Mesothelial cell of epicardium (in vitro differentiated cells): Measurements from ENCODE around the gene MARK1. TPM values are rescaled to one million over a fixed set of nuclear protein-coding genes. Genes with fewer than 3 reads are reported as not detected.

Experiments used
- DNase-seq, 2 experiments: peaks; one replicate each; pipeline ENCODE4 v3.0.0; 2021; ENCODE audit warnings: low spot score in 2 of 2; ENCODE audit not compliant: unreplicated experiment in 2 of 2
- H3K27ac Mint-ChIP-seq: 2 replicates; pipeline ENCODE4 v1.8.0; 2021; ENCODE audit warnings: mixed read lengths
- H3K27me3 Mint-ChIP-seq: 2 replicates; pipeline ENCODE4 v1.8.0; 2021; ENCODE audit warnings: low read depth, mixed read lengths
- H3K36me3 Mint-ChIP-seq: 2 replicates; pipeline ENCODE4 v1.8.0; 2021; ENCODE audit warnings: mixed read lengths
- H3K4me1 Mint-ChIP-seq: 2 replicates; pipeline ENCODE4 v1.8.0; 2021; ENCODE audit warnings: mixed read lengths
- H3K4me3 Mint-ChIP-seq: 2 replicates; pipeline ENCODE4 v1.8.0; 2021; ENCODE audit warnings: mild to moderate bottlenecking, moderate library complexity, mixed read lengths
- H3K9me3 Mint-ChIP-seq: 2 replicates; pipeline ENCODE4 v1.8.0; 2021; ENCODE audit warnings: mixed read lengths
- total RNA-seq: library from RNA; stranded (reverse); gene quantifications from 3 replicates; pipeline ENCODE4 v1.2.1, GENCODE V29; 2021
- TF ChIP-seq, protein P1 (sequence below): fragments of 200-600 bp; sonication (generic); IDR thresholded peaks from one replicate; pipeline ENCODE4 v1.5.0; 2021; ENCODE audit warnings: antibody characterized with exemption; ENCODE audit not compliant: unreplicated experiment

MARK1 gene
- total RNA-seq, 1 donor from 2014 or later: 11.8 TPM

DNA sequence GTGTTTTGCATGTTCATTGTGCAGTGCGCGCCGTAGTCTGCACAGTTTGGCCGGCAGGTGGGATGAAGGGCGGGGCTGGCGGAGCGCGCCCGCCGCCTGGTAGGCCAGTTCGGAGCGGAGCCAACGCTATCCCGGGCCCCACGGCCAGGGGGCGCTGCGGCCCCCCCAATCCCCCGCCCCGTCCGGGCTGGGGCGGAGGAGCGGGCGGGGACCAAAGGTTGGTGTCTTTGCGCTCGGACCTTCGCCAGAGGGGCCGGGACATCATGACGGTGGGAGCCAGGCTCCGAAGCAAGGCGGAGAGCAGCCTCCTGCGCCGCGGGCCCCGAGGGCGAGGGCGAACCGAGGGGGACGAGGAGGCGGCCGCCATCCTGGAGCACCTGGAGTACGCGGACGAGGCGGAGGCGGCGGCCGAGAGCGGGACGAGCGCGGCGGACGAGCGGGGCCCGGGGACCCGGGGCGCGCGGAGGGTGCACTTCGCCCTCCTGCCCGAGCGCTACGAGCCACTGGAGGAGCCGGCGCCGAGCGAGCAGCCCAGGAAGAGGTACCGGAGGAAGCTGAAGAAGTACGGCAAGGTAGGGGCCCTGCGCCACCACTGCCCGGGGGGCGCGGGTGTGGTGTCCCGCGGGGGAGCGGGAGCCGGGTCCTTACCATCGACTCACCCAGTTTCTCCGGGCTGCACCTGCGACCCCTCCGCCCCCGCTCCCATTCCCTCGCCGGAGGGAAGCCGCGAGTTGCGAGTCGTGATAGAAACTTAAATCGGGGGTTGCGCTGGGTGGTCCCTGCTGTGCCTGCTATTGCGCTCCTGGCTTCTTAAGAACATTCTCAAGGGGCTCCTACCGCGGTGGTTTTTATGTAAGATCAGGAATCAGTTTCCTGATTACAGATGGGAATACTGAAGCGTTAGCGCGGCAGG is 162.5 kb downstream of the MARK1 start, which contains the start of gene C1orf115:
C1orf115 (plus strand) TSS at position 224 of the 913 bp plus-strand sequence; CDS start at position 264, 40 bp downstream.
- Mint-ChIP-seq H3K9me3 (no peaks in the 10 kb centered on the region), H3K4me1 (peaks cover 4% of the 10 kb centered on the region), H3K27ac (no peak within 1 kb of the TSS), H3K4me3 (peak within 1 kb of the TSS; percentile 81), H3K36me3 (no peaks in the 10 kb centered on the region), H3K27me3 (peaks cover 40% of the 10 kb centered on the region)
- TF ChIP-seq, protein P1, sequence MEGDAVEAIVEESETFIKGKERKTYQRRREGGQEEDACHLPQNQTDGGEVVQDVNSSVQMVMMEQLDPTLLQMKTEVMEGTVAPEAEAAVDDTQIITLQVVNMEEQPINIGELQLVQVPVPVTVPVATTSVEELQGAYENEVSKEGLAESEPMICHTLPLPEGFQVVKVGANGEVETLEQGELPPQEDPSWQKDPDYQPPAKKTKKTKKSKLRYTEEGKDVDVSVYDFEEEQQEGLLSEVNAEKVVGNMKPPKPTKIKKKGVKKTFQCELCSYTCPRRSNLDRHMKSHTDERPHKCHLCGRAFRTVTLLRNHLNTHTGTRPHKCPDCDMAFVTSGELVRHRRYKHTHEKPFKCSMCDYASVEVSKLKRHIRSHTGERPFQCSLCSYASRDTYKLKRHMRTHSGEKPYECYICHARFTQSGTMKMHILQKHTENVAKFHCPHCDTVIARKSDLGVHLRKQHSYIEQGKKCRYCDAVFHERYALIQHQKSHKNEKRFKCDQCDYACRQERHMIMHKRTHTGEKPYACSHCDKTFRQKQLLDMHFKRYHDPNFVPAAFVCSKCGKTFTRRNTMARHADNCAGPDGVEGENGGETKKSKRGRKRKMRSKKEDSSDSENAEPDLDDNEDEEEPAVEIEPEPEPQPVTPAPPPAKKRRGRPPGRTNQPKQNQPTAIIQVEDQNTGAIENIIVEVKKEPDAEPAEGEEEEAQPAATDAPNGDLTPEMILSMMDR: peak; percentile 99
- peak; percentile 57 to 90 for DNase-seq

DNA sequence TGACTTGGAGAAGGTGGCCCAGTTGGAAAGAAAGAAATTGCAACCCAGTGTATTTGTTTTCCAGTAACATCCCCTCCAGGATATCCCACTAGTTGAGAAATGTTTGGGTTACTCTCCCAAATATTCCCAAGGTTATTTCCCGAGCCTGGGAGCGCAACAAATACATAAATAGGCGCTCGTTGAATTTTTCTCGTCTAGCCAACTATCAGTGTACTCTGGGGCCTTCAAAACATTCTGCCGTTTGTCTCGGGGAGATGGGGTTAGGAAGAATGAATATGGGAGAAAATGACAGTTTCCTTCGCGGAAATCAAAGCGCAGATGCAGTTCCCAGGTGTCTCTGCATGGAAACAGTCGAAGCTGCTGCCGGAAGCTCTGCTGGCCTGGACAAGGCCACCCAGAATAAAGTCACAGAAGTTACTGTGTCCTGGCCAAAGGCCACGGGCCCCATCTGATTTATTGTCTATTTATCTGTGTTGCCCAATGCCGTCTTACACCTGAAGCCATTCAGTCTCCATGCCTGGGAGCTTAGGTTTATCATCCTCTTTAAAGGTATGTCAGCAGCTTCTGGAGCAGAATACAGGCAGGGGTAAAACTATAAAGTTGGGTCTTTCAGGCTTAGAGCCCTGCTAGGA is 163.2 kb downstream of the MARK1 start:
- H3K9me3 Mint-ChIP-seq: no peaks in the 10 kb centered on the region
- no peak for DNase-seq
- H3K27ac Mint-ChIP-seq: no peak overlapping the region
- peaks cover 40% of the 10 kb centered on the region for H3K27me3 Mint-ChIP-seq
- TF ChIP-seq, protein P1: no peak
- no peaks in the 10 kb centered on the region for H3K36me3 Mint-ChIP-seq
- H3K4me1 Mint-ChIP-seq: peaks cover 4% of the 10 kb centered on the region
- peak overlapping the region; percentile 81 for H3K4me3 Mint-ChIP-seq

DNA sequence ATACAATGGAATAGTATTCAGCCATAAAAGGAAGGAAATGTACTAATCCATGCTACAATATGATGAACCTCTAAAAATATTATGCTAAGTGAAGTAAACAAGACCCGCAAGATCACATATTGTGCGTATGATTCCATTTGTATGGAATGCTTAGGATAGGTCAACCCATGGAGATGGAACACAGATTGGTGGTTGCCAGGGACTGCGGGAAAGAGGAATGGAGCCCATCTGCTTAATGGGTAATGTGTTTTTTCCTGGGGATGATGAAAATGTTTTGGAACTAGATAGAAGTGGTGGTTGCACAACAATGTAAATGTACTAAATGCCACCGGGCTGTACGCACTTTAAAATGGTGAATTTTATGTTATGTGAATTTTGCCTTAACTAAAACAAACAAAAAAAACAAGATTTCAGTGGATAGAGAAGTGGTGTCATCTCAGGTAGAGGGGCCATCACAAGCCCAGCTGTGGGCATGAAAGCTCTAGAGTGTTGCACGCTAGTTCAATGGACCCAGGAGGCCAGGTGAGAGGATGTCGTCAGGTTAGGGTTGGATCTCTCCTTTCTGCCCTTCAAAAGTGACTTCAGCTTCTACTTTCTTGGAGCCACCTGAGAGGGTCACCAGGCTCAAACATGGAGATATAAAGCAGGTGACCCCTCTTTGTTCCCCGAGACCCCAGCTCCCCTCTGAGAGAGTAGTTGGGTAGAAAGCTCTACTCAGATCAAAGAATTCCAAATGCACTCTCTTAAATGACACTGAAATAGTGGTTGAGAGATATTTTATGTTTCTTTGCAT is 164.7 kb downstream of the MARK1 start:
- H3K27ac Mint-ChIP-seq: no peak overlapping the region
- no peaks in the 10 kb centered on the region for H3K36me3 Mint-ChIP-seq
- TF ChIP-seq, protein P1: no peak
- peaks cover 4% of the 10 kb centered on the region for H3K4me1 Mint-ChIP-seq
- DNase-seq: no peak
- no peaks in the 10 kb centered on the region for H3K9me3 Mint-ChIP-seq
- no peak overlapping the region for H3K4me3 Mint-ChIP-seq
- H3K27me3 Mint-ChIP-seq: peaks cover 40% of the 10 kb centered on the region

DNA sequence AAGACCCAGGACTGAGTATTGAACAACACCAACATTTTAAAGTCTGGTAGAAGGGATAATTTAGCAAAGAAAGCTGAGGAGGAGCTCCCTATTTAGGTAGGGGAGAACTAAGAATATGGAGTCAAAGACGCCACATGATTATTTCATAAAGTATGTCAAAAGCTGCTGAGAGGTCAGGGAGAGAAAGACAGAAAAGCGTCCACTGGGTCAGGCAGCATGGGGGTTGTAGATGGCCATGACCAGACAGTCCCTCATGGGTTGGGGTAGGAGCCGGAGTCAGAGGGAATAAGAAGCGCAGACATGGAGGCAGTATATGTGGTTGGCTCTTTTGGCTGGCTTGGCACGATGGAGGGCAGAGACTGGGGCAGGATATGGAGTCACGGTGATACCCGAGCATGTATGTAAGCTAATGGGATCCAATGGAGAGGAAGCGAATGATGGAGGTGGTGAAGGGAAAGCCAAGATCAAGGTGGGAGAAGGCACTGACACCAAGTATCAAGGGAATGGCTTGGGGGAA is 167.0 kb downstream of the MARK1 start:
- TF ChIP-seq, protein P1: no peak

DNA sequence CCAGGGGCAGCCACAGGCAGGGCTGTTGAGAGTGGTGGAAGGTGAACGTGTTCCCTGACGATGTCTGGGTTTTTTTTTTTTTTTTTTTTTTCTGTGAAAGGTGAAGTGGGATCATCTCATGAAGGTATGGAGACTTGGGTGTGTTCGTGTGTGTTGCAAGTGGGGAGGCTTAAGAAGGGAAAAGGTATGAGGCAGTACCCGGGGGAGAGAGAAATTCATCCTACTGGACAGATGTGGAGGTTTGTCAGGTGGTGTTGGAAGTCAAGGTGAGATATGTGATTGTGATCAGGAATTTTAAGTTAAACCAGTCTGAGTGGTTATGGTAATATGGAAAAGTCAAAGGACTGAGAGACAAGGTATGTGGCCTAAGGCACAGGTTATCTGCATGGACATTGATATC is 167.5 kb downstream of the MARK1 start:
- H3K4me3 Mint-ChIP-seq: no peak overlapping the region
- no peaks in the 10 kb centered on the region for H3K9me3 Mint-ChIP-seq
- no peak for DNase-seq
- peaks cover 31% of the 10 kb centered on the region for H3K27me3 Mint-ChIP-seq
- H3K4me1 Mint-ChIP-seq: peaks cover 2% of the 10 kb centered on the region
- TF ChIP-seq, protein P1: no peak
- H3K27ac Mint-ChIP-seq: no peak overlapping the region
- no peaks in the 10 kb centered on the region for H3K36me3 Mint-ChIP-seq

More for the DNA sequence above, 167.0 kb downstream of the MARK1 start:
- Mint-ChIP-seq H3K9me3 (no peaks in the 10 kb centered on the region), H3K4me1 (peaks cover 1% of the 10 kb centered on the region), H3K36me3 (no peaks in the 10 kb centered on the region), H3K27me3 (peaks cover 35% of the 10 kb centered on the region), H3K27ac (no peak overlapping the region), H3K4me3 (no peak overlapping the region)
- DNase-seq: no peak
